CD1c-positive myeloid dendritic cell (primary cell): ENCODE measurements around the gene NUDT7.

ENCODE experiments used
- DNase-seq: peaks from one replicate; pipeline ENCODE4 v3.0.0-alpha.2; 2016; ENCODE audit errors: extremely low spot score

NUDT7 gene

DNA sequence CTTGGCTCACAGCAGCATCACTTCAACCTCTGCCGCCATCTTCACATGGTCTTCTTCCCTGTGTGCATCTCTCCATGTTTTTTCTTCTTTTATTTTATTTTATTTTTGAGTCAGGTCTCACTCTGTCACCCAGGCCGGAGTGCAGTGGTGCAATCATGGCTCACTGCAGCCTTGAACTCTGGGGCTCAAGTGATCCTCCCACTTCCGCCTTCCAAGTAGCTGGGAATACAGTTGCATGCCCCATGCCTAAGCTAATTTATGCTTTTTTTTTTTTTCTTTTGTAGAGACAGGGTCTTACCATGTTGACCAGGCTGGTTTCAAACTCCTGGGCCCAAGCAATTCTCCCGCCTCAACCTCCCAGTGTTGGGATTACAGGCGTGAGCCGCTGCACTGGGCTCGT, 1.9 kb downstream of the NUDT7 start:
- no peak for DNase-seq

DNA sequence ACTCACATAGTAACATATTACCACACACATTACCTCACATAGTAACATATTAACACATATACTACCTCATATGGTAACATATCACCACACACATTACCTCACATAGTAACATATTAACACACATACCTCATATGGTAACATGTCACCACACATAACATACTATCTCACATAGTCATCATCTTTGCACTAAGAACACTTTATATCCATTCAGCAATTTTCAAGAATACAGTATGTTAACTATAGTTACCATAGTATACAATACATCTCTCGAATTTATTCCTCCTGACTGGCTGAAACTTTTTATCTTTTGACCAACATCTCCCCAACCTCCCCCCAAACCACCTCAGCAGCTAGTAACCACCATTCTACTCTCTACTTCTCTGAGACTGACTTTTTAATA, 7.6 kb downstream of the NUDT7 start:
- no peak for DNase-seq

DNA sequence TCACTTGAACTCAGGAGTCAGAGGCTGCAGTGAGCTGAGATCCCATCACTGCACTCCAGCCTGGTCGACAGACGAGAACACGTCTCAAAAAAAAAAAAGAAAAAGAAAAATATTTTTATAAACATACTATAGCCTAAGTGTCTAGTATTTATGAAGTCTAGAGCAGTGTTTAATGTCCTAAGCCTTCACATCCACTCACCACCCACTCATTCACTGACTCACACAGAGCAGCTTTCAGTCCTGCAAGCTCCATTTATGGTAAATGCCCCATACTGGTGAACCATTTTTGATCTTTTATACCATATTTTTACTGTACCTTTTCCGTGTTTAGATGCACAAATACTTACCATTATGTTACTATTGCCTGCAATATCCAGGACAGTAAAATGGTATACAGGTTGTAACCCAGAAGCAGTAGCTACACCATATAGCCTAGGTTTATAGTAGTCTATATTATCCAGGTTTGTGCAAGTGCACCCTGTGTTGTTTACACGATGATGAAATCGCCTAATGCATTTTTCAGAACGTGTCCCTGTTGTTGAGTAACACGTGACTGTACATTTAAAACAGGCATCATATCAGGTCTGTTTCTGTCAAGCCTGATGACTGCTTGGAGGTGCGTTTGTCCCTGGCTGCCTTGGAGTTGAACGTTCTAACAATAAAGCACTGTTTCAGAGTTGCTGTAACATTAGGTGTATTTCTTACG, 10.1 kb downstream of the NUDT7 start:
- DNase-seq, result peak; percentile 31

DNA sequence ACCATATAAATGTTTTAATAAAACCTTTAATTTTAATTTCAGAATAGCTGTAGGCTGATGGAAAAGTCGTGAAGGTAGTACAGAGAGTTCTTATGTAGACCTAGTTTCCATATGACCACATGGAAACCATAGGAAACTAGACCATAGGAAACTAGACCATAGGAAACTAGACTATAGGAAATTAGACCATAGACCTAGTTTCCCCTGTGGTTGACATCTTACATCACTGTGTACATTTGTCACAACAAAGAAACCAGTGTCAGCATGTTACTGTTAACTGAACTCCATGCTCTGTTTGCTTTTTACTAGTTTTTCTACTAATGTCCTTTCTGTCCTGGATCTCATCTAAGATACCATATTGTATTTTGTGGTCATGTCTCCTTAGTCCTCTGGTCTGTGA, 14.6 kb downstream of the NUDT7 start:
- DNase-seq, result no peak

DNA sequence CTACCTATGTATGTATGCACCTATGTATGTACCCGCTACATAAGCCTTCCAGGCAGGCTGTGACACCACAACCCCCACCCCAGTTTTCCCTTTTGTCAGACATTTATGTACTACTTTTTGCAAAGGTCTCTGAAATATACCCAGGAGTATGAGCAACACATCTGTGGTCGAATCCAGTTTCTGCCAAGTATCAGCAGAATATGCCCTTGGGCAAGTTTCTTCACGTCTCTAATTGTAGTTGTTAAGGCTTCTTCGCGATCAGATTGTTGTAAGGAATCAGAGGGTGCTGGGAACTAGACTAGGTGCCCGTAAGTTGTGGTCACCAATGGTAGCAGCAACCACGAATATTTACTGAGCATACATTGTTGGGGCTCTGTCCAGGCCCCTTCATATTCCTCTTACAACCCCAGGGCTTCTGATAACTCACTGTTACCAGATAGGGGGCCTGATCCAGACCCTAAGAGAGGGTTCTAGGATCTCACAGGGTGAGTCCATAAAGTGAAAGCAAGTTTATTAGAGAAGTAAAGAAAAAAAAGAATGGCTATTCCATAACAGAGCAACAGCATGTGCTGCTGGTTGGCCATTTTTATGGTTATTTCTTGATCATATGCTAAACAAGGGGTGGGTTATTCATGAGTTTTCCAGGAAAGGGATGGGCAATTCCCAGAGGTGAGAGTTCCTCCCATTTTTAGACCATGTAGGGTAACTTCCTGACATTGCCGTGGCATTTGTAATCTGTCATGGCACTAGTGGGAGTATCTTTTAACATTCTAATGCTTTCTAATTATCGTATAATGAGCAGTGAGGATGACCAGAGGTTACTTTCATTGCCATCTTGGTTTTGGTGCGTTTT, 16.6 kb downstream of the NUDT7 start:
- no peak for DNase-seq

DNA sequence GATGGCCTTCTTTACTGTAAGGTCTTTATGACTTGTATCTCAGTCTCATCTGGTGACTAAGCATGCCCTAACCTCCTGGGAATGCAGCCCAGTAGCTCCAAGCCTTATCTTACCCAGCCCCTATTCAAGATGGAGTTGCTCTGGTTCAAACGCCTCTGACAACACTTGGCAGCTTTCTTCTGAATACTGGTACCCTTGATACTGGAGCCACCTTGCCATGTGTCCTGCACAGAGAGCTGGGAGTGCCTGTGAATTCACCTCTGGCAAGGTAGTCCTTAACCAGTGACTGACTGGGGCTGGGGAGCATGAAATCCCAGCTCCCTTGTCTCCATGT, 17.2 kb downstream of the NUDT7 start:
- DNase-seq, result no peak

DNA sequence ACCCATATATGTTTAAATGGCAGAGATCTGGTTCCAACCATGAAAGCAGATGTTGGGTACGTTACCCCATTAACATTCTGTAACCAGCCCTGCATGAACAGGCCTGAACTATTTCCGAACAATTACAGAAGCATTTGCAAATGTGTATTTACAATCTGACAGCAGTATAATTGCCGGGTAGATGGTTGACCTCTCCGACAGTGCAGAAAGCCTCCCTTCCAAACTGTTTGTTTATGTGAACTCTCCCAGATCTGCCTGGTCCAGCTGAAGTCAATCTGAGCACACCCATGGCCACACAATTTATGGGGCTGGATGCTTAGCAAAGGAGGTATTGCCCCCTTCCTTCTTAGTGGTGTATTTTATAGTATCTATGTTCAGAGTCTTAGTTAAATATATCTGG, 21.8 kb downstream of the NUDT7 start:
- DNase-seq, result no peak

DNA sequence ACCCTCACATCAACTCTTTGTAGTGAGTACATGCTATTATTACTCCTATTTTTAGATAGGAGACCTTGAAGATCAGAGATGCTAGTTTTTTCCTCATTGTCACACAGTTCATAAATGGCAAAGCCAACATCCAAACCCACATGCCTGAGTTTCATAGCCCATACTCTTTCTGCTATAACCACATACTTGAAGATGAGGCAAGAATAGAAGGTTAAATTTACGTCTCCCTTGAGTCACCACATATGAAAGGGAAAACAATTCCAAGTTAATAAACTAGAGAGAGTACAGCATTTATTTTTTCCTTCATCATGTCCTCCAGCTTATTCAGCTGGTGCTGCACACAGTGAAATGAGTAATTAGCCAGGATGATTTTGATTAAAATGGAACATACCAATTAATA, 23.7 kb downstream of the NUDT7 start:
- no peak for DNase-seq

DNA sequence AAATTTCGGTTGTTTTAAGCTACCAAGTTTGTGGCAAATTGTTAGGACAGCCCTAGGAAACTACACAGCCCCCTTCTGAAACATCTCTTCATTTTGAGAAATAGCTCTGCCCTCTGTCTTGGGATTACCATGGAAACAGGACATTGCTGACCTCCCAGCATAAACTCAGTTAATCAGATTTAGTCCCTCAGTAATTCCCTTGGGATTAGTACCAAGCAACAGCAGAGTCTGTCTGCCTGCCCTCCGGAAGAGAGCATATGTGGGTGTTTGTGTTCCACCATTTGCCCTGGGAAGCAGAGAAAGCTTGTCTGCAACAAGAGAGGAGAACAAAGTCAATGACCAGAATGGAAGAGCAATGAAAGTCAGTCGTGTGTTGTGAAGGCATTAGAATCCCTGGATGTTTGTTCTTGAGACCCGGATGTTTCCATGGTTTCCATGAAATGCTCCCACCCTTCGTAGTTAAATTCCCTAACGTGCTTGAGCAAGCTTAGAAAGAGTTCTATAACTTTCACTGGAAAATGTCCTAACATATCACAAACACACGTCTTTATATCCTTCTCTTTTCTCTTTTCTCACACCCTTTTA, 26.2 kb downstream of the NUDT7 start:
- no peak for DNase-seq

DNA sequence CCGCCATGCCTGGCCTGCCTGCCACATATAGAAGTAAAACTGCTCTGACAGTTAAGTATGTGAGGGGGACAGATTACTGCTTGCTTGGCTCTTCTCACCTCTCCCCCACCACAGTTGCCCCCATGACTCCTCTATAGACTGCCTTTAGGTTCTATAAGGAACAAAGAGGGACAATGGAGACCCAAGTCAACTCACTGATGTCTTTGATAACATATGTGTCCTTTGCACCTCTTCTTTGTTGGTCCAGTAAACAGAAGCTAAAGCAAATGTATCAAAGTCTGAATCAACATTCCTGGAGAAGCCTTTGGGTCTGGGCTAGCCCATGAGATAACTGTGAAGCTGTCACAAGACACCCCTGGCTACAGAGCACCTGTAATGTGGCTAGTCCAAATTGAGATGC, 27.1 kb downstream of the NUDT7 start:
- no peak for DNase-seq

DNA sequence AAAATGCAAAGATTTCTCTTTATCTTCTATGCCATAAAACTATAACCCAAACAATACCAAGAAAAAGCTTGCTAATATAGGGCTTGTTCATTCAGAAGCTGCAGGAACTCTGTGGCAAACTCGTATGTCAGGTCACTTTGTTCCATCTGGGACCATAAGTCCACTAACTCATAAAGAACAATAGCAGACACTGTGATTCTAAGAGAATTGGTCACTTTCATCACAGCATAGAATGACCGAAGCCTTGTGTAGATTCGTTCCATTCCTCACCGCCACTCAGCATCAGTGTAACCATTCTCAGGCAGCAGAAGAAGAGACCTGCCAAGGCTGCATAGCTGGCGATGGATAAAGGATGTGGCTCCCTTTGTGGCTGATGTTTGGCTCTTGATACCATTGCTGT, 35.7 kb downstream of the NUDT7 start:
- DNase-seq, result no peak

DNA sequence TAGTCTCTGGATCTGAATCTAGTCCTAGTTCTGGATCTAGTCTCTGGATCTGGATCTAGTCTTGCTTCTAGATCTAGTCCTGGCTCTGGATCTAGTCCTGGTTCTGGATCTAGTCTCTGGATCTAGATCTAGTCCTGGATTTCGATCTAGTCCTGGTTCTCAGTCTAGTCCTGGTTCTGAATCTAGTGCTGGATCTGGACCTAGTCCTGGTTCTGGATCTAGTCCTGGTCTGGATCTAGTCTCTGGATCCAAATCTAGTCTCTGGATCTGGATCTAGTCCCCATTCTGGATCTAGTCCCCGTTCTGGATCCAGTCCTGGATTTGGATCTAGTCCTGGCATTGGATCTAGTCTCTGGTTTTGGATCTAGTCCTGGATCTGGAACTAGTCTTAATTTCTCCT, 36.2 kb downstream of the NUDT7 start:
- no peak for DNase-seq

DNA sequence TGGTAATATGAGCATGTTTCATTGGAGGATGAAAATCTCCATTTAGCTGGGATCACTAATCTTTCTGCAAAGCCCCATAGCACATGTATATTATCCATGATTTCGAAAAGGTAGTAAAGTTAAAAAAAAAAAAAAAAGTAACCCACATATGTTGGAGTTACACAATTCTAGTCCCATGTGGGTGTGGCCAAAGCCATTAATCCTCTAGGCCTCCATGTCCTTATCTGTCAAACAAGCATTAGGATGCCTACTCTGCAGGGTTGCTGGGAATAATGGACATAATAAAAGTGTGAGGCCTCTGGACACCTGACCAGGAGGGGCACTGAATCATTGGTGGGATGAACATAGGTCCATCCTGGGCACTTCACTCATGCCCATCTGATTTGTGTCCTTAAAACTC, 36.9 kb downstream of the NUDT7 start:
- no peak for DNase-seq

DNA sequence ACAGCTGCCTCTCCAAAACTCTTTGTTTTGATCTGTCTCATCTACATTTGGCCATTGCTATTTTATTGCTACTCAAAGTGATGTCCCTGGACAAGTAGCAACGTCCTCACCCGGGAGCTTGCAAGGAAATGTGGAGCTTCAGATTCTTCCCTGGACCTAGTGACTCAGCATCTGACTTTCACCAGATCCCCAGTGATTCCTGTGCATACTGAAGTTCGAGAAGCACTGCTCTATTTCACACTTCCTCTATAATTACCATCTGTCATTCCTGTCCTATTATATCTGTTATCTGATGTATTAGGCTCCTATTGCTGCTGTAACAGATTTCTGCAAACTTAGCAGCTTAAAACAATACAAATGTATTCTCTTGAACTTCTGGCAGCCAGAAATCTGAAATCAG, 37.5 kb downstream of the NUDT7 start:
- DNase-seq, result no peak

DNA sequence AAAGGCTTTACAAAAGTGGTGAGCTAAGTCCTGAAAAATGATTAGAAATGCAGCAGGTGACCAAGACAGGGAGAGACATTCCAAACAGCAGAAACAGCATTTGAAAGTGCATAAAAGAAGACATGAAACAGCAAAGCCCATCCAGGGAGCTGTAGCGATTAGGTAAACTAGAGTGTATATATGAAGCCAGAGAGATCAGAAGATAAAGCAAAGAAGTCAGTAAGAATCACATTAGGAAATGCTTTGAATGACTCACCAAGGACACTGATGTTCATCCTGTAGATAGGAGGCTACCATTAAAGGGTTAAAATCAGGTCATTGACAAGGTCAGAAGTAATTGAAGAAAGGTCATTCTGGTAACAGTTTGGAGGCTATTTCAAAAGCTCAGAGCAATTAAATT, 38.5 kb downstream of the NUDT7 start:
- no peak for DNase-seq

DNA sequence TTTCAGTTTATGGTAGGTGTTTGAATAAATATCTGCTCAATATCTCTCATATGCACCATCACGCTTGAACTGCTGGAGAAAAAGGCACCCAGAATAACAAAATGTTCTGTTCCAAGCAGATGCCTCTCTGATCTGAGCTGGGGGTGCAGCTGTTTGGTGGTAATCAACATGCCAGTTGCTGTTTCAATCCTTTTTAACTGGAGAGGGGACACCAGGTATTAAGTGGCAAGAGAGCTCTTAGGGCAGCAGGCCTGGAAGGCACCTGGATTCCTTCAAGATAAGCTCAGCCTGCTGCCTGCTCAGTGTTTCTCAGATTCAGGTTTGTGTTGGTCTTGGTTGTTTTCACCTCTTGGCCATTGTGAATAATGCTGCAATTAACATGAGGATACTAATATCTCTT, 38.9 kb downstream of the NUDT7 start:
- DNase-seq, result no peak

DNA sequence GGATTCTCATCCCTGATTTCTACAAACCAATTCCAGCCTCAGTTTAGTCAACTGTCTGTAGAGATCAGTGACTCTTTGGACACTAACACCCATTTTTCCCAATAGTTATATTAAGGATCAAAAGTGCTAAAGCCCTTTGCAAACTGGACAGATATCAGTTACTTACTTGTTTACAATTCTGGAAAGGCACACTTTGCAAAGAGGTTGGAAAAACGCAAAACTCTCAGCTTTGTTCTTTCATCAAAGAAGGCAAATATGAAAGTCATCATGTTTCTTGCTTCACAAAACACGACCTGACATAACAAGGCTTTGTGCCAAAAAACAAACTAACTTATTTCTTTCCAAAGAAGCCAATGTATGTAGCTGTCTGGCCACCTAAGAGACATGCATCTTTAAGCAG, 39.9 kb downstream of the NUDT7 start:
- DNase-seq, result no peak

DNA sequence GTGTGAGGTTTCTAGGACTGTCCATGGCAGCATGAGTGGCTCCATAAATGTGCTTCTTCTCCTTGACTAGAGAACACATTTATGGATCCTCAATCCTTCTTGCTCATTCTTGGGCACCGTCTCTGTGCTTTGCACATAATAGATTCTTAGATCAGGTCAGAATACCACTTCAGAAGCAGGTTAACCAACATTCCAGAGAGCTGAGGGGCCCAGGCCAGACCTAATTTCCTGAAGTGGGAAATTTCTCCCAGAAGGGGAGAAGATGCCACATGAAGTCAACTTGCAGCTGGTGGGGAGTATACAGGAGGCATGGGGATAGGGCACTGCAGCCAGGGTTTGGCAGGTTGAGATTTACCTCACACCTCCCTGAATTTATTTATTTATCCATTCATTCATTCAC, 41.7 kb downstream of the NUDT7 start:
- no peak for DNase-seq

DNA sequence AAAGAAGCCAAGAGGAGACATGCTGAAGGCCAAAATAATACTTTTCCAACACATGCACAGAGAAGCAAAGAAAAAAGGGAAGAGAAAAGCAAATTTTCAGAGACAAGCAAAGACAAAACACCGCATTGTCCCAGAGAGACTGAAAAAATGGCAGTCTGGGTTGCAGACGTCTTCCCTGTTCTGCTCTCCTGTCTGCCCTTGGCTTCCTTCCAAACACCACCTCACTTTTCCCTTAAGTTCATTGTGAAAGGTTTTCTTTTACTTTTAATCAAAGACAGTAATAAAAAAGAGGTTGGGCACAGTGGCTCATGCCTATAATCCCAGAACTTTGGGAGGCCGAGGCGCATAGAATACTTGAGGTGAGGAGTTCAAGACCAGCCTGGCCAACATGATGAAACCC, 44.9 kb downstream of the NUDT7 start:
- DNase-seq, result no peak

DNA sequence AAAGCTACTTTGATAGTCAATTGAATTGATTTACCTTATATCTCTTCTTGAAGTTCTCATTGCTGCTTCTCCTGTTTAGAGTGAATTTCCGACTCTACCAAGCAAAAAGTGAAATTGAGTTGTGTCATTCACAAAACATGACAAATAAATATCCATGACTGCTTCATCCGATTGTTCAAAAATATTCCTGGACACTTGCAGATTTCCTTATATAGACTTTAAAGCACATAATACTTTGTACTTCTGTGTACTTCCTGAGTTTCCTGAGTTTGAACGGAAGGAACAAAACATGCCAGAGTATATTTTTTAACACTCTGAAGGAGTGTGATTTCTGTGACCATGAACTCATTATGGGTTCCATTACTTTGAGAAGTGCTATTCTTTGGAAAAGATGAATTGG, 45.5 kb downstream of the NUDT7 start:
- DNase-seq, result no peak

DNA sequence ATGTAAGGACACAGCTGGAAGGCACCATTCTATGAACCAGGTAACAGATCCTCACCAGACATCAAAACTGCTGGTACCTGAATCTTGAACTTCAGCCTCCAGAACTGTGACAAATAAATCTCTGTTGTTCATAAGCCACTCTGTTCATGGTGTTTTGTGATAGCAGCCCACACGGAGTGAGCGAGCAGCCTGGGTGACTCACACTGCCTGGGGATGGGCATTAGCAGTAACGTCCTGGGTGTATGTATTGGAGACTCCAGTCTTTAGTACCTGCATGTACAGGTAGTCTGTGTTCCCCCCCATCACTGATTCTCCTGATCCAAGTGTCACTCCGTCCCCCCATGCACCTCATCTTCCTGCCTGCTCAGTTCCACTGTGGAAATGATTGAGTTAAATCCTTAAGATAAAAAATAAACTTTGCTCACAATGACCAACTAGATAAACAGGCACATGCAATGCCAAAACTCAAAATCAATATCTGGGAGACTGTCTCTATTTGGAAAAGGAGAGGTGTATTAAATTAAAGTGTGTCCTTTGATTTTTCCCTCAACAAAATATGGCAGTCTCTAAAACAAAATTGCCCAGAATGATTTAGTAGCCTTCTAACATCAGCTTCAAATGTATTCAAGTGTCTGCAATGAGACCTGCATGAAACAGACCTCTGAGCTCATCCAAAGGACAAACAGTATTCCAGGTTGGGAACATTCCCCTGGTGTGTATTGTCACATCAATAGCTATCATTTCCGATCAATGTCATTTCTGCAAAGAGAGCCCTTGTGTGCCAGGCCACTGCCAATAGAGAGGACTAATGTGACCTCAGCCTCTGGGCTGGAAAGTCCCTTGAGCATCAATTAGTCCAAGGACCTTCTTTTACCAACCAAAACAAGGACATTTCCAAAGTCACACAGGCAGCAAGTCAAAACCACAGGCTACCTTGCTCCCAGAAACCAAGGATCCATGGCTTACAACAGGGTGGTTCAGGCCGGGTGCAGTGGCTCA, 53.9 kb downstream of the NUDT7 start:
- DNase-seq, result no peak

DNA sequence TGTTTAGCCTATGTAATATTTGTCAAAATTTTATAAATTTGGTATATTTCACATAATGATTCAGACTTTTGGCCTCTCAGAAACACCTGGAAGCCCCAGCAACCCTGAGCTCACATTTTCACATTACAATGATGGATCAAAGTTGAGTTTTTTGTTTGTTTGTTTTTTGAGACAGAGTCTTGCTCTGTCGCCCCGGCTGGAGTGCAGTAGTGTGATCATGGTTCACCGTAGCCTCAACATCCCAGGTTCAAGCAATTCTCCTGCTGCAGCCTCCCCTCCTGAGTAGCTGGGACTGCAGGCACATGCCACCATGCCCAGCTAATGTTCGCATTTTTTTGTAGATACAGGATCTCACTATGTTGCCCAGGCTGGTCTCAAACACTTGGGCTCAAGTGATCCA, 55.4 kb downstream of the NUDT7 start:
- DNase-seq, result no peak
